NCI-H1092 treated with DMSO at 0.1 percent for 48 hours (cell line): ENCODE results near the gene NLGN1.
"Not testable (repeated sequence)": the region's sequence is repeated elsewhere in the genome, so short reads cannot be mapped to it uniquely, and the experiment has no call there.

ENCODE experiments used
- DNase-seq: peaks from one replicate; lab custom pipeline; 2025; lab: John Stamatoyannopoulos, UW

NLGN1 gene

GRCh38 chr3:174168026-174168425, 770.5 kb downstream of the NLGN1 start:
- no peak for DNase-seq

- DNase-seq: no peak
These were observed 771.2 kb downstream of the NLGN1 start for GRCh38 chr3:174168538-174169254.

- DNase-seq: no peak
These were observed 772.2 kb downstream of the NLGN1 start for GRCh38 chr3:174169736-174170135.

GRCh38 chr3:174170248-174170647, 772.7 kb downstream of the NLGN1 start:
- no peak for DNase-seq

- no peak for DNase-seq
These were observed 788.9 kb downstream of the NLGN1 start for GRCh38 chr3:174186377-174186989.

GRCh38 chr3:174191380-174191779, 793.8 kb downstream of the NLGN1 start:
- no peak for DNase-seq

GRCh38 chr3:174191895-174192294, 794.4 kb downstream of the NLGN1 start:
- DNase-seq: no peak

GRCh38 chr3:174192471-174192870, 794.9 kb downstream of the NLGN1 start:
- DNase-seq: no peak

- no peak for DNase-seq
These were observed 796.1 kb downstream of the NLGN1 start for GRCh38 chr3:174193604-174194003.

GRCh38 chr3:174197416-174197815, 799.9 kb downstream of the NLGN1 start:
- no peak for DNase-seq

GRCh38 chr3:174198199-174198598, 800.7 kb downstream of the NLGN1 start:
- peak; percentile 8 for DNase-seq

- no peak for DNase-seq
These were observed 802.2 kb downstream of the NLGN1 start for GRCh38 chr3:174199696-174200095.

GRCh38 chr3:174202116-174202515, 804.6 kb downstream of the NLGN1 start:
- peak; percentile 20 for DNase-seq

GRCh38 chr3:174202561-174202960, 805.0 kb downstream of the NLGN1 start:
- DNase-seq: no peak

GRCh38 chr3:174204765-174205164, 807.2 kb downstream of the NLGN1 start:
- DNase-seq: no peak

- no peak for DNase-seq
These were observed 809.2 kb downstream of the NLGN1 start for GRCh38 chr3:174206607-174207192.

GRCh38 chr3:174208161-174208560, 810.6 kb downstream of the NLGN1 start:
- DNase-seq: no peak

GRCh38 chr3:174211896-174212295, 814.4 kb downstream of the NLGN1 start:
- not testable (repeated sequence) for DNase-seq

GRCh38 chr3:174215456-174215855, 817.9 kb downstream of the NLGN1 start:
- no peak for DNase-seq

- DNase-seq: no peak
These were observed 818.5 kb downstream of the NLGN1 start for GRCh38 chr3:174216019-174216418.

GRCh38 chr3:174216946-174217718, 819.6 kb downstream of the NLGN1 start:
- no peak for DNase-seq

- DNase-seq: no peak
These were observed 820.5 kb downstream of the NLGN1 start for GRCh38 chr3:174218016-174218415.

- DNase-seq: no peak
These were observed 822.2 kb downstream of the NLGN1 start for GRCh38 chr3:174219738-174220137.
